Urinary bladder (tissue), 4 donors: Measurements from ENCODE around the gene SELENON. TPM values are rescaled to one million over a fixed set of nuclear protein-coding genes. Genes with fewer than 3 reads are reported as not detected.

Experiments
- DNase-seq: peaks from one replicate; pipeline ENCODE4 v3.0.0-alpha.2; 2015; ENCODE audit errors: extremely low spot score
- H3K27ac ChIP-seq: one replicate; pipeline ENCODE4 v1.5.1; 2013; ENCODE audit warnings: low read depth, mild to moderate bottlenecking, moderate library complexity
- H3K36me3 ChIP-seq: one replicate; pipeline ENCODE4 v1.6.1; 2013; ENCODE audit warnings: mild to moderate bottlenecking, moderate library complexity; ENCODE audit not compliant: insufficient read depth
- H3K4me1 ChIP-seq: one replicate; pipeline ENCODE4 v1.6.1; 2013; ENCODE audit warnings: mild to moderate bottlenecking, moderate library complexity; ENCODE audit not compliant: insufficient read depth
- H3K4me3 ChIP-seq: one replicate; pipeline ENCODE4 v1.5.1; 2013; ENCODE audit warnings: low read depth, low read length
- WGBS: extraction: QIAGEN DNeasy Blood & Tissue Kit; methylation state at CpG from one replicate; pipeline ENCODE4 v1.1.7; 2013; 5-methylcytosine and 5-hydroxymethylcytosine counted together
- polyA plus RNA-seq: library from polyadenylated mRNA; stranded (reverse); fragments of 200-250 nt; gene quantifications from one replicate; pipeline ENCODE4 v1.2.3, GENCODE V29; 2013
- total RNA-seq: library from RNA; depleted of rRNA; stranded (reverse); fragments of >200 nt; gene quantifications from one replicate; pipeline ENCODE4 v1.2.3, GENCODE V29; 2014
- donor health status: healthy with polysubstance abuse.
- donor health status: healthy.

The SELENON gene
- total and polyA plus RNA-seq, 2 donors = 24.6 to 64.0 TPM

- WGBS = 71% methylated on average over 7 of the region's 7 CpGs
- Histone ChIP-seq H3K36me3 (no peaks in the 10 kb centered on the region), H3K4me1 (no peaks in the 10 kb centered on the region), H3K27ac (no peak overlapping the region), H3K4me3 (no peak overlapping the region)
- no peak for DNase-seq
These were observed 6.3 kb upstream of the SELENON start for GRCh38 chr1:25793585-25794170.

GRCh38 chr1:25794325-25794724 lies 5.7 kb upstream of the SELENON start:
- no peak for DNase-seq
- H3K4me3 ChIP-seq = no peak overlapping the region
- H3K27ac ChIP-seq = no peak overlapping the region
- H3K36me3 ChIP-seq = no peaks in the 10 kb centered on the region
- no peaks in the 10 kb centered on the region for H3K4me1 ChIP-seq
- 68% methylated on average over 8 of the region's 8 CpGs for WGBS

GRCh38 chr1:25795211-25795610 lies 4.8 kb upstream of the SELENON start:
- Histone ChIP-seq H3K27ac (no peak overlapping the region), H3K36me3 (no peaks in the 10 kb centered on the region), H3K4me3 (no peak overlapping the region), H3K4me1 (no peaks in the 10 kb centered on the region)
- WGBS = 63% methylated on average over 2 of the region's 2 CpGs
- DNase-seq = no peak

GRCh38 chr1:25795946-25796810 lies 3.8 kb upstream of the SELENON start:
- H3K4me3 ChIP-seq = no peak overlapping the region
- 80% methylated on average over 22 of the region's 22 CpGs for WGBS
- H3K27ac ChIP-seq = no peak overlapping the region
- H3K4me1 ChIP-seq = no peaks in the 10 kb centered on the region
- DNase-seq = no peak
- H3K36me3 ChIP-seq = no peaks in the 10 kb centered on the region

GRCh38 chr1:25796811-25797458 lies 3.1 kb upstream of the SELENON start:
- H3K4me3 ChIP-seq = no peak overlapping the region
- no peak overlapping the region for H3K27ac ChIP-seq
- H3K36me3 ChIP-seq = no peaks in the 10 kb centered on the region
- no peak for DNase-seq
- WGBS = 10% methylated on average over 18 of the region's 19 CpGs
- no peaks in the 10 kb centered on the region for H3K4me1 ChIP-seq

- H3K36me3 ChIP-seq = no peaks in the 10 kb centered on the region
- no peaks in the 10 kb centered on the region for H3K4me1 ChIP-seq
- 84% methylated on average over 8 of the region's 8 CpGs for WGBS
- no peak overlapping the region for H3K27ac ChIP-seq
- no peak for DNase-seq
- H3K4me3 ChIP-seq = no peak overlapping the region
These were observed 2.1 kb upstream of the SELENON start for GRCh38 chr1:25797939-25798338.

- no peaks in the 10 kb centered on the region for H3K36me3 ChIP-seq
- H3K4me1 ChIP-seq = no peaks in the 10 kb centered on the region
- H3K27ac ChIP-seq = no peak overlapping the region
- no peak for DNase-seq
- H3K4me3 ChIP-seq = no peak overlapping the region
- 87% methylated on average over 8 of the region's 8 CpGs for WGBS
These were observed 1.2 kb upstream of the SELENON start for GRCh38 chr1:25798666-25799351.

- peak overlapping the region; percentile 38 for H3K27ac ChIP-seq
- no peak for DNase-seq
- peak overlapping the region; percentile 87 for H3K4me3 ChIP-seq
- 22% methylated on average over 12 of the region's 12 CpGs for WGBS
- H3K4me1 ChIP-seq = no peaks in the 10 kb centered on the region
- H3K36me3 ChIP-seq = no peaks in the 10 kb centered on the region
These were observed 550 bp upstream of the SELENON start for GRCh38 chr1:25799352-25799934.

GRCh38 chr1:25800703-25801377 lies 847 bp downstream of the SELENON start:
- H3K4me3 ChIP-seq = peak overlapping the region; percentile 87
- DNase-seq = no peak
- WGBS = 49% methylated on average over 15 of the region's 15 CpGs
- no peak overlapping the region for H3K27ac ChIP-seq
- H3K36me3 ChIP-seq = no peaks in the 10 kb centered on the region
- no peaks in the 10 kb centered on the region for H3K4me1 ChIP-seq

GRCh38 chr1:25802915-25803314 lies 2.9 kb downstream of the SELENON start:
- DNase-seq = no peak
- Histone ChIP-seq H3K4me3 (no peak overlapping the region), H3K4me1 (no peaks in the 10 kb centered on the region), H3K36me3 (no peaks in the 10 kb centered on the region), H3K27ac (no peak overlapping the region)
- 61% methylated on average over 6 of the region's 6 CpGs for WGBS

- DNase-seq = no peak
- Histone ChIP-seq H3K27ac (no peak overlapping the region), H3K4me1 (no peaks in the 10 kb centered on the region), H3K4me3 (no peak overlapping the region), H3K36me3 (no peaks in the 10 kb centered on the region)
- 97% methylated on average over 1 of the region's 1 CpG for WGBS
These were observed 3.4 kb downstream of the SELENON start for GRCh38 chr1:25803368-25803767.

- Histone ChIP-seq H3K4me3 (no peak overlapping the region), H3K4me1 (no peaks in the 10 kb centered on the region), H3K36me3 (no peaks in the 10 kb centered on the region), H3K27ac (no peak overlapping the region)
- DNase-seq = no peak
- 80% methylated on average over 10 of the region's 10 CpGs for WGBS
These were observed 4.4 kb downstream of the SELENON start for GRCh38 chr1:25804244-25804963.
